ENCODE results near the gene ZNF541.

The ZNF541 gene

GRCh38 chr19:47608969-47609905 is 36.3 kb upstream of the ZNF541 start, which contains the start of gene BICRA:
TSS of gene BICRA (plus strand) at chr19:47609134. CDS start at chr19:47673575, 64,441 bp downstream.
- Mint-ChIP-seq H3K4me1 (peaks cover 37% of the 10 kb centered on the region), H3K27me3 (ENCODE audit: low read depth, poor library complexity) (peaks cover 5% of the 10 kb centered on the region), H3K9me3 (no peaks in the 10 kb centered on the region), H3K36me3 (ENCODE audit: low read depth) (peaks cover 11% of the 10 kb centered on the region), H3K4me3 (peak within 1 kb of the TSS; percentile 94), H3K27ac (peak within 1 kb of the TSS; percentile 98)
- peak; percentile 87 for DNase-seq
- TF ChIP-seq CTCF (IDR thresholded peaks at IDR 0.05) = no peak

GRCh38 chr19:47608074-47608918 is 35.3 kb upstream of the ZNF541 start:
- peak; percentile 97 for DNase-seq
- H3K27ac Mint-ChIP-seq = peak overlapping the region; percentile 22
- no peak for TF ChIP-seq CTCF (IDR thresholded peaks at IDR 0.05)
- H3K4me1 Mint-ChIP-seq = peaks cover 30% of the 10 kb centered on the region
- no peaks in the 10 kb centered on the region for H3K9me3 Mint-ChIP-seq
- peak overlapping the region; percentile 90 for H3K4me3 Mint-ChIP-seq
- peaks cover 6% of the 10 kb centered on the region for H3K36me3 Mint-ChIP-seq (ENCODE audit: low read depth)
- H3K27me3 Mint-ChIP-seq (ENCODE audit: low read depth, poor library complexity) = peaks cover 15% of the 10 kb centered on the region

GRCh38 chr19:47607564-47608073 is 34.7 kb upstream of the ZNF541 start:
- Mint-ChIP-seq H3K4me1 (peaks cover 23% of the 10 kb centered on the region), H3K27ac (peak overlapping the region; percentile 83), H3K27me3 (ENCODE audit: low read depth, poor library complexity) (peaks cover 19% of the 10 kb centered on the region), H3K9me3 (no peaks in the 10 kb centered on the region), H3K4me3 (peak overlapping the region; percentile 90), H3K36me3 (ENCODE audit: low read depth) (peaks cover 6% of the 10 kb centered on the region)
- no peak for DNase-seq
- no peak for TF ChIP-seq CTCF (IDR thresholded peaks at IDR 0.05)

- no peak for TF ChIP-seq CTCF (IDR thresholded peaks at IDR 0.05)
- no peak overlapping the region for H3K27ac Mint-ChIP-seq
- peaks cover 15% of the 10 kb centered on the region for H3K4me1 Mint-ChIP-seq
- peaks cover 6% of the 10 kb centered on the region for H3K36me3 Mint-ChIP-seq (ENCODE audit: low read depth)
- no peak for DNase-seq
- no peak overlapping the region for H3K4me3 Mint-ChIP-seq
- no peaks in the 10 kb centered on the region for H3K9me3 Mint-ChIP-seq
- peaks cover 39% of the 10 kb centered on the region for H3K27me3 Mint-ChIP-seq (ENCODE audit: low read depth, poor library complexity)
Observed at GRCh38 chr19:47603706-47604565, 31.0 kb upstream of the ZNF541 start.

- no peak for DNase-seq
- peak overlapping the region; percentile 87 for H3K27ac Mint-ChIP-seq
- no peak for TF ChIP-seq CTCF (IDR thresholded peaks at IDR 0.05)
- H3K4me1 Mint-ChIP-seq = peaks cover 17% of the 10 kb centered on the region
- H3K4me3 Mint-ChIP-seq = peak overlapping the region; percentile 88
- no peaks in the 10 kb centered on the region for H3K9me3 Mint-ChIP-seq
- no peaks in the 10 kb centered on the region for H3K36me3 Mint-ChIP-seq (ENCODE audit: low read depth)
- H3K27me3 Mint-ChIP-seq (ENCODE audit: low read depth, poor library complexity) = peaks cover 47% of the 10 kb centered on the region
Observed at GRCh38 chr19:47601180-47601904, 28.4 kb upstream of the ZNF541 start.

All from nephron progenitor cell (in vitro differentiated cells).